Glutamatergic neuron (in vitro differentiated cells): ENCODE data around the gene FAM124B. TPM values are rescaled to one million over a fixed set of nuclear protein-coding genes. Genes with fewer than 3 reads are reported as not detected.
A peak's percentile ranks its signal among the peaks of the same experiment; 100 is the strongest.

Experiments
- DNase-seq: peaks from one replicate; pipeline ENCODE4 v3.0.0; 2022
- H3K27ac Mint-ChIP-seq: one replicate; pipeline ENCODE4 v1.8.0; 2020; ENCODE audit warnings: mild to moderate bottlenecking, mixed read lengths, inconsistent platforms; ENCODE audit not compliant: unreplicated experiment
- H3K27me3 Mint-ChIP-seq: one replicate; pipeline ENCODE4 v1.8.0; 2020; ENCODE audit warnings: mild to moderate bottlenecking, moderate library complexity, mixed read lengths, inconsistent platforms; ENCODE audit not compliant: unreplicated experiment
- H3K36me3 Mint-ChIP-seq: one replicate; pipeline ENCODE4 v1.8.0; 2020; ENCODE audit warnings: mild to moderate bottlenecking, mixed read lengths, inconsistent platforms; ENCODE audit not compliant: unreplicated experiment
- H3K4me1 Mint-ChIP-seq: one replicate; pipeline ENCODE4 v1.8.0; 2020; ENCODE audit warnings: mild to moderate bottlenecking, low read depth, mixed read lengths, inconsistent platforms; ENCODE audit not compliant: unreplicated experiment
- H3K4me3 Mint-ChIP-seq: one replicate; pipeline ENCODE4 v1.8.0; 2020; ENCODE audit warnings: mild to moderate bottlenecking, mixed read lengths, inconsistent platforms; ENCODE audit not compliant: unreplicated experiment
- H3K9me3 Mint-ChIP-seq: one replicate; pipeline ENCODE4 v1.8.0; 2020; ENCODE audit warnings: mild to moderate bottlenecking, moderate library complexity, mixed read lengths, inconsistent platforms; ENCODE audit not compliant: unreplicated experiment
- total RNA-seq: library from RNA; stranded (reverse); fragmentation: NEBNext Ultra II Directional; extraction: Animal tissue kit (Norgen Biotek cat#: 25700); gene quantifications from one replicate; pipeline ENCODE4 v1.2.1, GENCODE V29; 2021; ENCODE audit not compliant: unreplicated experiment
- TF ChIP-seq, protein P1 (sequence below): fragments of 200-600 bp; sonication (generic); IDR thresholded peaks from one replicate; pipeline ENCODE4 v1.5.0; 2021; ENCODE audit not compliant: partially characterized antibody, unreplicated experiment

The FAM124B gene
- total RNA-seq, 1 donor from 2014 or later = 1.3 TPM

DNA sequence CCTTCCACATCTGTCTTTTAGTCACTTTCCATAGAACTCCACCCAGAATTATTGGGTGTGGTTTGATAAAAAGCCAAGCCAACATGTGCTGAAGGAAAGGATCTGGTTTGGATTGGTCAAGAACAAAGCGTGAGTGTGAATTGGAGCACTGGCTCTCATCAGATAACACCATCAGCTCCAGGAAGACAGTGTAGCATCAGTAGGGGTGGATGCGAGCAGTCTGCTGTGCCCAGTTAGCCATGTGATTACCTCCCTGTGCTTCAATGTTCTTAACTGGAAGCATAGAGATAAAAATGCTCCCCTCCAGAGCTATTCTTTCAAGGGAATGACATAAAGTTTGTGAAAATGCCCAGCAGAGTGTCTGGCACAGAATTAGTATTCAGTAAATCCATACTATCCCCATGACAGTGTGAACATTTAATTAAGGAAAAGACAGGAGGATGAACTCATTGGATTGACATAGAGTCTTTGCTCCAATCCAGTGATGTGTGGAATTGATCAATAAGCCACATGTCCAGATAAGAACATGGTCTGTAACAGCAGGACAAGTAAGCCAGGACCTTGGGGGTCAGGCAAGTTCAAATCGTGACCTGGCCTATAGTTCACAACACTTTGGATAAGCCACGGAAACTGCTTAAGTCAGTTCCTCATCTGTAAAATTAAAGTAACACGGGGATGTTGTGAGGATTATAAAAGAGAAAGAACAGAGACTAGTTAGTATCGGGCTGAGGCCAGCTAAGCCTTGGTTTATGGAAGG is 68.0 kb downstream of the FAM124B start:
- H3K9me3 Mint-ChIP-seq = no peaks in the 10 kb centered on the region
- DNase-seq = no peak
- no peak overlapping the region for H3K4me3 Mint-ChIP-seq
- peaks cover 2% of the 10 kb centered on the region for H3K27me3 Mint-ChIP-seq
- H3K27ac Mint-ChIP-seq = peak overlapping the region; percentile 30
- H3K4me1 Mint-ChIP-seq = peaks cover 9% of the 10 kb centered on the region
- TF ChIP-seq, protein P1, sequence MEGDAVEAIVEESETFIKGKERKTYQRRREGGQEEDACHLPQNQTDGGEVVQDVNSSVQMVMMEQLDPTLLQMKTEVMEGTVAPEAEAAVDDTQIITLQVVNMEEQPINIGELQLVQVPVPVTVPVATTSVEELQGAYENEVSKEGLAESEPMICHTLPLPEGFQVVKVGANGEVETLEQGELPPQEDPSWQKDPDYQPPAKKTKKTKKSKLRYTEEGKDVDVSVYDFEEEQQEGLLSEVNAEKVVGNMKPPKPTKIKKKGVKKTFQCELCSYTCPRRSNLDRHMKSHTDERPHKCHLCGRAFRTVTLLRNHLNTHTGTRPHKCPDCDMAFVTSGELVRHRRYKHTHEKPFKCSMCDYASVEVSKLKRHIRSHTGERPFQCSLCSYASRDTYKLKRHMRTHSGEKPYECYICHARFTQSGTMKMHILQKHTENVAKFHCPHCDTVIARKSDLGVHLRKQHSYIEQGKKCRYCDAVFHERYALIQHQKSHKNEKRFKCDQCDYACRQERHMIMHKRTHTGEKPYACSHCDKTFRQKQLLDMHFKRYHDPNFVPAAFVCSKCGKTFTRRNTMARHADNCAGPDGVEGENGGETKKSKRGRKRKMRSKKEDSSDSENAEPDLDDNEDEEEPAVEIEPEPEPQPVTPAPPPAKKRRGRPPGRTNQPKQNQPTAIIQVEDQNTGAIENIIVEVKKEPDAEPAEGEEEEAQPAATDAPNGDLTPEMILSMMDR = no peak
- H3K36me3 Mint-ChIP-seq = no peaks in the 10 kb centered on the region

DNA sequence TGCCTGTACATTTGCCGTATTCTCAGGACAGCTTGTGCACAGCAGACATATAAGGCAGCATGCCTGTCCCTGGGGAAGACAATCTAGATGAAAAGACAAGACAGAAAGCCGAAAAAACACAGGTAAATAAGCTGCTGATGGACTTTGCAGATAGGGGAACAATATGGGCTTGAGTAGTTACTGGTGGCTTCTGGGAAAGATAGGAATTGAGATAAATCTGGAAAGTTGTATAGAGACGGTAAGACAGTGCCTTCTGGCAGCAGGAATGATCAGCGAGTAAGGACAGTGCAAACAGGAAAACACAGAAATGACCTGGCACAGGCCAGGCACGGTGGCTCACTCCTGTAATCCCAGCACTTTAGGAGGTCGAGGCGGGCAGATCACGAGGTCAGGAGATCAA is 70.2 kb downstream of the FAM124B start:
- Mint-ChIP-seq H3K9me3 (no peaks in the 10 kb centered on the region), H3K4me3 (no peak overlapping the region), H3K27me3 (peaks cover 2% of the 10 kb centered on the region), H3K4me1 (peaks cover 9% of the 10 kb centered on the region), H3K27ac (no peak overlapping the region), H3K36me3 (no peaks in the 10 kb centered on the region)
- no peak for DNase-seq
- TF ChIP-seq, protein P1 = no peak

DNA sequence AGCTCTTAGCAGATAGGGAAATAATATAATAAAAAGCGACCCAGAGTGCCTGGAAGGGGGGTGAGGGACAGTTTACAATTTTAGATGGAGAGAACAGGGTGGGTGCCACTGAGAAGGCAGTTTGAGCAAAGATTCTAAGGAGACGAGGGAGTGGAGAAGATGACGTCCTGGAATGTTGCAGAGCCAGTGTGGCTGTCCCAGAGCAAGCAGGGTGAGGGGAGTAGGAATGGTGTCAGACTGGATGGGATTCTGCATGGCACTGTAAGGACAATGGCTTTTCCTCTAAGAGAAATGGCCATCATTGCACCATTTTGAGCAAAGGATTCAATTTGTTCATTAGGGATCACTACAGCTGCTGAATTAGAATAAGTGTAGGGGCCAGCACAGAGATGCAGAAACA is 73.1 kb downstream of the FAM124B start:
- Mint-ChIP-seq H3K9me3 (no peaks in the 10 kb centered on the region), H3K27ac (no peak overlapping the region), H3K4me1 (peaks cover 6% of the 10 kb centered on the region), H3K36me3 (no peaks in the 10 kb centered on the region), H3K27me3 (peaks cover 2% of the 10 kb centered on the region), H3K4me3 (no peak overlapping the region)
- TF ChIP-seq, protein P1 = no peak
- no peak for DNase-seq

Other genes with a start within 250 kb of the FAM124B start
- gene CUL3, start 183.3 kb upstream of the FAM124B start, total RNA-seq = 99.4 TPM